ENCODE measurements around the gene S1PR5.

S1PR5 gene

DNA sequence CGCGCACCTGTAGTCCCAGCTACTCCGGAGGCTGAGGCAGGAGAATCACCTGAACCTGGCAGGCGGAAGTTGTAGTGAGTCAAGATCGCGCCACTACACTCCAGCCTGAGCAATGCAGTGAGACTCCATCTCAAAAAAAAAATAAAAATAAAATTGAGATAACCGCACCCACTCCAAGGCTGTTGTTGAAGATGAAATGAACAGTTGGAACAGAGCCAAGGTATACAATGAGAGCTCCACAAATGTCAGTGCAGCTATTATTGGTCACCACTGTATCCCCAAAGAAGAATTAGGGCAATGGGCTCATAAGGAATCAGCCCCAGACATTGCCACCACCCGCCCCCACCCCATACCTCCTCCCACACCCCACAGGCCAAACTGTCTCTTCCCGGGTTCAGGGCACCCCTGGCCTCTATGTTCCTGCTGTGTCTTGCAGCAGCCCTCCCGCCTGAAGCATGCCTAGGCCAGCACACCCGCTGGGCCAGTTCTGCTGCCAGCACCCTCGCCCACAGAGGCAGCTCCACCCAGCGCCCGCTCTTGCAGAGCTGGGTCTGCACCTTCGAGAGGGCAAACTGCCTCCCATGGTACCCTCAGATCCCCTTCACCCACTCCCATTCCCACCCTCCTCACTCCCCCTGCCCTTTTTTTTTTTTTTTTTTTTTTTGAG lies 3.5 kb upstream of the S1PR5 start:
- TF ChIP-seq CTCF (IDR thresholded peaks at IDR 0.05; ENCODE audit: borderline replicate concordance, insufficient read depth, low read depth, low read length), result no peak
- H3K4me3 ChIP-seq (ENCODE audit: low read depth, low read length), result no peak overlapping the region

DNA sequence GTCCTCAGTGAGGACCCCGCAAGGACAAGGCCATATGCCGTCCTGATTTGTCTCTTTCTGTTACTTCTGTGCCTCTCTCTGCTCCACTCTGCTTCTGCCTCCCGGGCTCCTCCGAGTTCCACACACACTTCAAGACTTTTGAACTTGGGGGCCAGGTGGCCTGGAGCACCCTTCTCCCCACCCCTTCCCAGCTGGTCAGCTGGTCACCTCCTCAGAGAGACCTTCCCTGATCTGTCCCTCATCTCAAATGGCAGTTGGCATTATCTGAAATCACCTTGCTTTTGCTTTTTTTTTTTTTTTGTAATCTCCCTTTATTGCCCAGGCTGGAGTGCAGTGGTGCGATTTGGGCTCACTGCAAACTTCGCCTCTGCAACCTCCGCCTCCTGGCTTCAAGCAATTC lies 2.2 kb upstream of the S1PR5 start:
- H3K4me3 ChIP-seq (ENCODE audit: low read depth, low read length), result no peak overlapping the region
- no peak for TF ChIP-seq CTCF (IDR thresholded peaks at IDR 0.05; ENCODE audit: borderline replicate concordance, insufficient read depth, low read depth, low read length)

- H3K4me3 ChIP-seq (ENCODE audit: low read depth, low read length), result no peak overlapping the region
Measured at GRCh38 chr19:10518444-10519361, 1.5 kb upstream of the S1PR5 start.

DNA sequence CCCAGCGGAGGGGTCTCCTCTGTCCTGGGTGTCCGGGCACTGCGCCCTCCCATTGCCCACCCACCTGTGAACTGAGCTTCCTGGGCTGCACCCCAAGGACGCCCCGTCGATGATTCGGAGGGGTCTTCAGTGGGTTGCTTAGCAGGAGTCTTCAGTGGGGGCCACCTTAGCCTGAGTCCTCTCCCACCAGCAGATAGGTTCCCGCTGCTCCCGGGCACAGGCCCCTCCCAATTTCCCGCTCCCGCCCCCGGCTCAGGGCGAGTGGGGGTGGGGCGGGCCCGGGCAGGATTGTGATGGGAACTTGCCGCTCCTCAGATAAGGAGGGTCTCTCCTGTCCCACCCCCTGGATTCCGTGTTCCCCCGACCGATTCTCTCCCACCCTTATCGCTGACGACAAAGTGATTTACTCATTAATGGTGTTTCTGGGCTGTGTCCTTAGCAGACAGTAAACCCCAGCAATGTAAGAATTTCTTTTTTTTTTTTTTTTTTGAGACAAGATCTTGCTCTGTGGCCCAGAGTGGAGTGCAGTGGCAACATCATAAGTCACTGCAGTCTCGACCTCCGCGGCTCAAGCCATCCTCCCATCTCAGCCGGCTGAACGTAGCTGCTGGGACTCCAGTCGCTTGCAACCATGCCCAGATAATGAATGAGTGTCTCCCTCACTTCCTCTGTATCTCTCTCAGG lies 655 bp upstream of the S1PR5 start:
- TF ChIP-seq CTCF (IDR thresholded peaks at IDR 0.05; ENCODE audit: borderline replicate concordance, insufficient read depth, low read depth, low read length), result no peak
- H3K4me3 ChIP-seq (ENCODE audit: low read depth, low read length), result no peak overlapping the region

More at GRCh38 chr19:10518444-10519361, 1.5 kb upstream of the S1PR5 start:
- TF ChIP-seq CTCF (IDR thresholded peaks at IDR 0.05; ENCODE audit: borderline replicate concordance, insufficient read depth, low read depth, low read length), result no peak

- no peak for TF ChIP-seq CTCF (IDR thresholded peaks at IDR 0.05; ENCODE audit: borderline replicate concordance, insufficient read depth, low read depth, low read length)
- H3K4me3 ChIP-seq (ENCODE audit: low read depth, low read length), result no peak overlapping the region
Measured at GRCh38 chr19:10516671-10517286, 468 bp downstream of the S1PR5 start.

DNA sequence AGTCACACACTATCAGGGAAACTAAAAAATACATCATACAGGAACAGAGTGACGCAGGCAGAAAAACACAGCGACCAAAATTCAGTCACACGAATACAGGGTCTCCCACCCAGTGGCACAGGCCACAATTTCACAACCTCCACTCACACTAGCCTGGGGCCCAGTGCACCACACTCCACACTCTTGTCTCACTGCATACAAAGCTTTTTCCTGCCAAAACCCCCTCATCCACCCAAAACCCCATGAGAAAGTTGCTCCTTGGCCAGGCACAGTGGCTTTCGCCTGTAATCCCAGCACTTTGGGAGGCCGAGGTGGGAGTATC lies 1.2 kb downstream of the S1PR5 start:
- H3K4me3 ChIP-seq (ENCODE audit: low read depth, low read length), result no peak overlapping the region
- TF ChIP-seq CTCF (IDR thresholded peaks at IDR 0.05; ENCODE audit: borderline replicate concordance, insufficient read depth, low read depth, low read length), result no peak

Data from GM12875 (cell line).